Measurements from ENCODE around the gene KDM6A.
"Not testable (repeated sequence)": the region's sequence is repeated elsewhere in the genome, so short reads cannot be mapped to it uniquely, and the experiment has no call there.

KDM6A gene

DNA sequence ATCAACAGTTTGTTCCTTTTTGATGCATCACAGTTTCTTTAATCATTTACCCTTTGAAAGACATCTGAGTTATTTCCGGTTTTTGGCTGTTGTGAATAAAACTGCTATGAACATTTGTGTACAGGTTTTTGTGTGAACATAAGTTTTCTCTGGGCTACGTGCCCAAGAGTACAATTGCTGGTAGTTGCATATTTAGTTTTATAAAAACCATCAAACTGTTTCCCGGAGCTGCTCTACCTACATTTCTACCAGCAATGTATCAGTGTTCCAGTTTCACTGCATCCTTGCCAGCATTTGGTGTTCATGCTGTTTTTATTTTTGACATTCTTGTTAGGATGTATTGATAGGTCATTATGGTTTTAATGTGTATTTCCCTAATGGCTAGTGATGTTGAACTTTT is 17.3 kb downstream of the KDM6A start:
- DNase-seq (ENCODE audit: low read depth): no peak

DNA sequence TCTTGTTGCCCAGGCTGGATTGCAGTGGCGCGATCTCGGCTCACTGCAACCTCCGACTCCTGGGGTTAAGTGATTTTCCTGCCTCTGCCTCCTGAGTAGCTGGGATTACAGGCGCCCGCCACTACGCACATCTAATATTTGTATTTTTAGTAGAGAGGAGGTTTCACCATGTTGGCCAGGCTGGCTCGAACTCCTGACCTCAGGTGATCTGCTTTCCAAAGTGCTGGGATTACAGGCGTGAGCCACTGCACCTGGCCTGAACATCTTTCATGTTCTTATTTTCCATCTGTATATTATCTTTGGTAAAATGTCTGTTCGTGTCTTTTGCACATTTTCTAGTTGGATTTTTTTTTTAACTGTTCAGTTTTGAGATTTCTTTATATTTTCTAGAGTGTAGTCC is 17.7 kb downstream of the KDM6A start:
- not testable (repeated sequence) for DNase-seq (ENCODE audit: low read depth)

DNA sequence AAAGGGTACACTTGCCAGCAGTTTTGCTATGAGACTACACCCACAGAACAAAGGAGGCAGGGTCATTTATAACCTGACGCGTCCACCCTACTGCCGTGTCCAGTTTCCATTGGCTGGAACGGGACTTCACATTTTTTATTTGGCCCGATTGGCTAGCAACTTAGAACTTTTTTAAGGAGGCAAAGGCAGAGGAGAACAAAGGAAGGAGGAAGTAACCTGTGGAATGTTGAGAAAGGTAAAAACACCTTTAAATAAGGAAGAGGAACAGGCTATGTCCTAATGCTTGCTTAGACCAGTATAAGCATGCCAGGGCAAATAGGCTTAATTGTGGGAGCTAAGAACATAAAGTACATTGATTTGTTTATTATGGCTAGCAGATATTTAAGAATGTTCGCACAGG is 18.7 kb downstream of the KDM6A start:
- DNase-seq (ENCODE audit: low read depth): no peak

DNA sequence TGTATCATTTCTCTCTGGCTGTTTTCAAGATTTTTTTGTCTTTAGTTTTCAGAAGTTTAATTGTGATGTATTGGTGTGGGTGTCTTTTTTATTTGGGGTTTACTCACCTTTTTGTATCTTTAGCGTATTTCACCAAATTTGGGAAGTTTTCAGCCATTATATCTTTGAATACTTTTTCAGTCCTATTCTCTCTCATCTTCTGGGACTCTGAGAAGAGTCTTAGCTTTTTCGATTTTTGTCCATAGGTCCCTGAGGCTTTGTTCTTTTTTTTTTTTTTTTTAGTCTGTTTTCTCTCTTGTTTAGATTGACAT is 23.8 kb downstream of the KDM6A start:
- no peak for DNase-seq (ENCODE audit: low read depth)

DNA sequence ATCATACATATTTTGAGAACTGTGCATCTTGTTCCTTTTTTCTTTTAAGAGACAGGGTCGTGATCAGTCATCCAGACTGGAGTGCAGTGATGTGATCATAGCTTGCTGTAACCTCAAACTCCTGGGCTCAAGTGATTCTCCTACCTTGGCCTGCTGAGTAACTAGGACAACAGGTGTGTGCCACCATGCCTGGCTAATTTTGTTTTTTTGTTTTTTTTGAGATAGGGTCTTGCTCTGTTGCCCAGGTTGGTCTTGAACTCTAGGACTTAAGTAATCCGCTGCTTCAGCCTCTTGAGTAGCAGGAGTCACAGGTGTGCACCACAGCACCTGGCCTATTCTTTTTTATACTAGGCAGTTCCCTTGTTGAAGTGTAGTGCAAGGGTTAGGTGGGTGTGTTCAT is 24.6 kb downstream of the KDM6A start:
- no peak for DNase-seq (ENCODE audit: low read depth)

DNA sequence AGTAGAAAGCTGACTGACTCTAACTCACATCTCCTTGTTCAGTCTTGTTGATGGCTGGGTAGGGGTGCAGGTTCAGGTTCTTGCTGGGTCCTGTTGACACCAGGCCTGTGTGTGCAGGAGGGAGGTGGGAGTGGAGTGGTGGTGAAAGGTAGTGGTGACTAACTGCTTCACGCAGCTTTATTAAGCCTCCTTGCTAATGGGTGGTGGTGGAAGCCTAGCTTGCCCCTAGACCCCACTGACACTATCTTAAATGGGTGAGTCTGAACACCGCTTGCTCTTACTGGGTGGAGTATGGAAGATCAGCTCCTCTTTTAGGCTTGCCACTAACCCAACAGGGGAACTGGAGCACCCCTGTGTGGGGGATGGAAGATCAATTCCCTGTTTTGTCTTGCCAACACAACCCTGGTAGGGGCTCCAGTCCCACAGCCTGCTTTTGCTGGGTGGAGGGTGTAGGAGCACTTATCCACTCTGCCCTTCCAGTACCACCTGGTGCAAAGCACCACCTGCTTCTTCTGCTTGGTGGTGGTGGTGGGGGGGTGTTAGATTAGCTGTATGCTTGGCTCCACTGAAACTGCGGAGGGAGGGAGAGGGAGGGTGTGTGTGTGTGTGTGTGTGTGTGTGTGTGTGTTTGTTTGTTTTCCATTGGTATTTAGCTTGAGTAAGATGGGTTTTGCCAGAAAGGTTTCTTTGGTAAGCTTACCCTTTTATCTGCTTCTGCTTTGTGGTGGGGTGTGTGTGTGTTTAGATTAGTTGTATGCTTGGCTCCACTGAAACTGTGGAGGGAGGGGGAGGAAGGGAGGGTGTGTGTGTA is 25.6 kb downstream of the KDM6A start:
- DNase-seq (ENCODE audit: low read depth): no peak

DNA sequence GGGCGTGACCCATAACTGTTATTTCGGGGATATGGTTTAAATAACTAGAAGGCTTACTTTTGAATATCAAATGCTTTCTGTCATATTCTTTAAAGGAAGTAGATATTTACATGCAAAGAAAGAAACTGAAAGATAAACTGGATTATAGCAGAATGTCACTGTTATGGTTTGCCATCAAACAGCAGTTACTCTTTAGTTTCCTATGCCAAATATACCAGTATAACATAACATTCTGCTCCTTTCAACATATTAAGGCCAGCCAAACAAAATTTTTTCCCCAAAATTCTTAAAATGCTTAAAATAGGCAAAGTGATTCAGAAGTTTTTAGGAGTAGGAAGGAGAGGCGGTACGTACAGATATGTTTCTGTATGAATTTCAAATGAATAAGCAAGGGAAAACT is 27.0 kb downstream of the KDM6A start:
- no peak for DNase-seq (ENCODE audit: low read depth)

DNA sequence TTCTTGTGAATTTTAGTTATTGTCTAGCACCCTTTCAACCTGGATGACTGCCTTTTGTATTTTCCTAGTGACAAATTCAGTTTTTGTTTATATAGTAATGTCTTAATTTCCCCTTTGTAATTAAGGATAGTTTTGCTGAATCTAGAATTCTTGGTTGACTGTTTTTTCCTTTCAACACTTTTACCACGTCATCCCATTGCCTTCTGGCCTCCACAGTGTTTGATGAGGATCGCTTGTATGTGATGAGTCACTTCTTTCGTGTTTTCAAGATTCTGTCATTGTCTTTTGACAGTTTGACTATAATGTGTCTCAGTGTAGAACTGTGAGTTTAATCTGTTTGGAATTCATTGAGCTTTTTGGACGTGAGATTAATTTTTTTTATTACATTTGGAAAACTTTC is 30.1 kb downstream of the KDM6A start:
- no peak for DNase-seq (ENCODE audit: low read depth)

DNA sequence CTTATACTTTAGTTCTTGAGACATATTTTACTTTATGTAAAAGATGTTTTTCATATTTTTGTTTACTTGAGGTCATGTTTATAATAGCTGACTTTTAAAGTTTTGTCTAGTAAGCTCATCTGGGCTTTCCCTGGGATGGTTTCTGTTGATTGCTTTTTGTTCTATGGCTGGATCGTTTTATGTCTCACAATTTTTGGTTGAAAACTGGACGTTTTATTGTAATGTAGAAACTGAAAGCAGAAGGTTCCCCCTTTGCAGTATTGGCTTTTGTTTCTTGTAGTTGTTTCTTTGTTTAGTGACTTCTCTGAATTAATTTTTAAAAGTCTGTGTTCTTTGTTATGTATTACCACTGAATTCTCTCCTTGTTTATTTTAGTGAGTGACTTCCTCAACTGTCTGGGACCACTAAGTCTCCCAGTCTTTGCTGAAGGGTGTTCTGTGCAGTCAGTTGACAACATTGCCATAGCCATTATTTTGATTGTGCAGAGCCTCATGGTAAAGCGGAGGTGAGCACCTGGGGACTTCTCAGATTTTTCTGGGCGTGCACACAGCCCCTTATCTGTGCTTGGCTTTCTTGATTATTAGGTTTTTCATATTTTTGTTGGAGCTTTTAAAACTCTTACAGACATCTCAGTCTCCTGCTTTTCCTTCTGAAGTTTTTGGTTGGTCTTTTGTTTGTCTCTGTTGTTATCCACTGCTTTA is 31.0 kb downstream of the KDM6A start:
- no peak for DNase-seq (ENCODE audit: low read depth)

DNA sequence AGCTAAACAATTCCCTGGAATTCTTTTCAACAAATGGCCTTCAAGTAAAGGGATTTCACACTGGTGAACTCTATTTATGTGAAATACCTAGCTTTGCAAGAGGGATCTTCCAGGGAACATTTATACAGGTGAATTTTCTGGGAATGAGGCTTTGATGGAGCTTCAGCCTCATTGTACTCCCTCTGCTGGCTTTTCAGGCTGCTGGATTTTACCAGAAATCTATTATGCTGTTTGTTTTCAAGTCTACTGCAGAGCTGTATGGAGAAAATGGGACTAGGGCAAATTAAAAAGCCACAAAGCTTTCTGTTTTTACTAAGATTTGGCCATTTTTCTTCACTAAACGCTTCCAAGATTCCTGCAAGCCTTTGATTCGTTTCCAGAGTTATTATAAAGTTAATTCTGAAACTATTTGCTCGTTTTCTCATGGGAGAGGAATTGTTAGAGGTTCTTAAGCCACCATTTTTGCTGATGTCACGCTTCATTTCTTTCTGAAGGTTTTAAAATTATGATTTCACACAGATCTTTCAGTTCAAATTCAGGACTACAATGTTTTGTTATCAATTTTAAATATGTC is 31.6 kb downstream of the KDM6A start:
- no peak for DNase-seq (ENCODE audit: low read depth)

DNA sequence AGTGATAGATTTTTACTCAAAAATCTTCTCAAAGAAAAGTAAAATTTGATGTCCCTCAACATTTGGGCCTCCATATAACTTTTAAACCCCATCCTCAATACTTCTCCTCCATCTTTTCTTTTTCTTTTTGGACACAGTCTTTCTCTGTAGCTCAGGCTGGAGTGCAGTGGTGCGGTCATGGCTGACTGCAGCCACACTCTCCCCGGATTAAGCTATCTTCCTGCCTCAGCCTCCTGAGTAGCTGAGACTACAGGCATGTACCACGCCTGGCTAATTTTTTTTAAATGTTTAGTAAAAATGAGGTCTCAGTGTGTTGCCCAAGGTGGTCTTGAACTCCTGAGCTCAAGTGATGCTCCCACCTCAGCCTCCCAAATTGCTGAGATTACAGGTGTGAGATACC is 33.1 kb downstream of the KDM6A start:
- no peak for DNase-seq (ENCODE audit: low read depth)

DNA sequence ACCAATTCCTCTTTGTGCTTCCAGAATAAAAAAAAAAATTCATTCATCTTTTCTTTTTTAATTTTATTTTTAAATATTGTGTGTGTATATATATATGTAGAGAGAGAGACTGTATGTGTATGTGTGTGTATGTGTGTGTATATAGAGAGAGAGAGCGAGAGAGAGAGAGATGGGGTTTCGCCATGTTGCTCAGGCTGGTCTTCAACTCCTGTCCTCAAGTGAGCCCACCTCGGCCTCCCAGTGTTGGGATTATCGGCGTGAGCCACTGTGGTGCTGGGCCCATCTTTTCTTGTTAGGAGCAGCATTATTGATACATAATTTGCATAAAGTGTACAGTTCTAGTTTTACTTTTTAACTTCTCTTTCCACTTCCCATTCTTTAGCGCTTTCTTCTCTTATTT is 33.6 kb downstream of the KDM6A start:
- DNase-seq (ENCODE audit: low read depth): no peak

DNA sequence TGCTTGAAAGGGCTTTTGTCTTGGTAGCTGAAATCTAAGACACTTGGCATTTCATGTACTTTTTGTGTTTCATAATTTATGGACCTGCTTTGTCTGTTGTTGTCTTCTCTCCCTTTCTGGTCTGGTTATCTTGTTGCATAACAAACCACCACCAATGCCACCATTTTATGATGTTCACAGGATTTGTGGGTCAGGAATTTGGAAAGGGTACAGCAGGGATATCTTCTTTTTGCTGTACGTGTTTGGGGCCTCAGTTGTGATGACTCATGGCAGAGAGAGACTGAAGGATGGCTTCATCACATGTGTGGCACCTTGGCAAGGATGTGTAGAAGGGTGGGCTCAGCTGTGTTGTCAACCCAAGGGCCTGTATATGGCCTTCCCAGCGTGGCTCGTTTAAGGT is 35.2 kb downstream of the KDM6A start:
- DNase-seq (ENCODE audit: low read depth): no peak

DNA sequence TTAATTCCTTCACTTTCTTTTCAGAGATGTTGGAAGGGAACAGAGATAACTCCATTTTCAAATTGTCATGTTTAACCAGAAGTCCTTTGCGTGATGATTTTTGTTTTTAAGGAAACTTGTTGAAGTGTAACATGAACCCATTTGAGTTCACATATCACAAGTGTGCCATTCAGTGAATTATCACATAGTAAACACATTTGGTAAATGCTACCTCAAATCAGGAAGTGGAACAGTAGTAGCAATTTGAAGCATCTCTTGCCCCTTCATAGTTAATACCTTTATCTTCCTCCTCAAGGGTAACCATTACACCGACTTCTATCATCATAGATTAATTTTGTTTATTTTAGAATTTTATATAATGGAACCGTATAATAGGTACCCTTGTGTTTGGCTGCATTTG is 35.8 kb downstream of the KDM6A start:
- DNase-seq (ENCODE audit: low read depth): no peak

DNA sequence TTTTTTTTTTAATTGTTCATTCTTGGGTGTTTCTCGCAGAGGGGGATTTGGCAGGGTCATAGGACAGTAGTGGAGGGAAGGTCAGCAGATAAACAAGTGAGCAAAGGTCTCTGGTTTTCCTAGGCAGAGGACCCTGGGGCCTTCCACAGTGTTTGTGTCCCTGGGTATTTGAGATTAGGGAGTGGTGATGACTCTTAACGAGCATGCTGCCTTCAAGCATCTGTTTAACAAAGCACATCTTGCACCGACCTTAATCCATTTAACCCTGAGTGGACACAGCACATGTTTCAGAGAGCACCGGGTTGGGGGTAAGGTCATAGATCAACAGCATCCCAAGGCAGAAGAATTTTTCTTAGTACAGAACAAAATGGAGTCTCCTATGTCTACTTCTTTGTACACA is 37.5 kb downstream of the KDM6A start:
- not testable (repeated sequence) for DNase-seq (ENCODE audit: low read depth)

DNA sequence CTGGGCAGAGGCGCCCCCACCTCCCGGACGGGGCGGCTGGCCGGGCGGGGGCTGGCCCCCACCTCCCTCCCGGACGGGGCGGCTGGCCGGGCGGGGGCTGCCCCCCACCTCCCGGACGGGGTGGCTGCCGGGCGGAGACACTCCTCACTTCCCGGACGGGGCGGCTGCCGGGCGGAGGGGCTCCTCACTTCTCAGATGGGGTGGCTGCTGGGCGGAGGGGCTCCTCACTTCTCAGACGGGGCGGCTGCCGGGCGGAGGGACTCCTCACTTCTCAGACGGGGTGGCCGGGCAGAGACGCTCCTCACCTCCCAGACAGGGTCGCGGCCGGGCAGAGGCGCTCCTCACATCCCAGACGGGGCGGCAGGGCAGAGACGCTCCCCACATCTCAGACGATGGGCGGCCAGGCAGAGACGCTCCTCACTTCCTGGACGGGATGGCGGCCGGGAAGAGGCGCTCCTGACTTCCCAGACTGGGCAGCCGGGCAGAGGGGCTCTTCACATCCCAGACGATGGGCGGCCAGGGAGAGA is 38.1 kb downstream of the KDM6A start:
- not testable (repeated sequence) for DNase-seq (ENCODE audit: low read depth)

DNA sequence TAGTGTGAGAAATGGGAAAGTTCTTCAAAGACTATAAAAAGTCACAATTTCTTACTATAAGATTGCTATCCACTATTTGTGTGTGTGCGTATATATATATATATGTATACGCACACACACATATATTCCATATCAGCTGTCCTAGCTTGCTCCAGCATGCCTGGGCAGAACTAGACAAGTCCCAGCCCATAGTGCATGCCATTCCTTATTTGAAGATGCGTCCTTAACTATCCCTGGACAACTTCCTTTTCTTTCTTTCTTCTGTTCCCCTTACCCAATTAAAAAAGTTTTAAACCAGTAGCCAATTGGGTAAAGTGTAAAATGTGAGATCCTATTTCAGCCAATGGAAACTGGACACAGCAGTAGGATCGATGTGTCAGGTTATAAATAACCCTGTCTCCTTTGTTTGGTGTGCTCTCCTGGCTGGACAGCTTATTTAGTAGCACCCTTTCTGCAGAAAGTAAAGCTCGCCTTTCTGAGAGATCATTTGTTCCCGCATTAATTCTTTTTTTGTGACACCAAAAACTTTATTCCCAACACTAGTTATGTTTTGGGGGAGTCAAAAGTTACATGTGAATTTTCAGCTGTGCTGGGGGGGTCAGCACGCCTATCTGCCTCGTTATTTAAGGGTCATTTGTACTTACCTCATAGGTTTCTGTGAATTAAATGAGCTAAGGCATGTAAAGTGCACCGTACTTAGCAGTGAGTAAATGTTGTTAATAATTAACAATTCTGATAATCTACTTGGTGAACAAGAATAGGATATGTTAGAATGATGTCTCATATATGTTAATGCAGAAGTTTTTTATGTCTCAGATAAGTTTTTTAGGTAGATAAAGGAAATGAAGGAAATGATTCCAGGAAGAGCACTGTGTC is 40.9 kb downstream of the KDM6A start:
- DNase-seq (ENCODE audit: low read depth): no peak

DNA sequence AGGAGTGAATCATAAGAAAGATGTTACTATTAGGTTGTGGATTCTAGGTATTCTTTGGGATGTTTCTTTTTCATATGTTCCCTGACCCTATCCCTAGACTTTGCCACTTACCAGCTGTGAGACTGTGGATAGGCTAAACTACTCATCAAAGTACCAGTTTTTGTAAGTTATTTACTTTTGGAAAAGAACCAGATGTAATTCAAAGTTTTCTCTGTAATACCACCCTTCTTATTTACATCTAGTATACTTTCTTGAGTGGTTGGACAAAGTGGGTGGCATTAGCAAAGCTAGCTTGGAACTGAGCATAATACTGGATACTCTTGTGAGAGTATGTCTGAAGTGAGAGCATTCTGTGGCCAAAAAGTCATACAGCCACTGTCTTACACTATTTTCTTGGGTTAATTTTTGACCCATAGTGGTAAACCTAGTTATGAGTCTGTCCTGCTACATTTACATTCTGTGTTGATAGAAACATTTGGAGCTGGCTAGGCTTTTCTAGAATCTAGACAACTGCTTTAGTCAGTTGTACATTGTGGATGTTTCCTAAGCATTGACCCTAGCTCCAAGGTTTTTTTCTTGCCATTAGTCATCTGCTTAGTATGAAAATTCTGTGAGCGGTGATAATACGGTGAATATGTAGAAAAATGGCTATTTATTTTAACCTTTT is 41.7 kb downstream of the KDM6A start:
- no peak for DNase-seq (ENCODE audit: low read depth)

DNA sequence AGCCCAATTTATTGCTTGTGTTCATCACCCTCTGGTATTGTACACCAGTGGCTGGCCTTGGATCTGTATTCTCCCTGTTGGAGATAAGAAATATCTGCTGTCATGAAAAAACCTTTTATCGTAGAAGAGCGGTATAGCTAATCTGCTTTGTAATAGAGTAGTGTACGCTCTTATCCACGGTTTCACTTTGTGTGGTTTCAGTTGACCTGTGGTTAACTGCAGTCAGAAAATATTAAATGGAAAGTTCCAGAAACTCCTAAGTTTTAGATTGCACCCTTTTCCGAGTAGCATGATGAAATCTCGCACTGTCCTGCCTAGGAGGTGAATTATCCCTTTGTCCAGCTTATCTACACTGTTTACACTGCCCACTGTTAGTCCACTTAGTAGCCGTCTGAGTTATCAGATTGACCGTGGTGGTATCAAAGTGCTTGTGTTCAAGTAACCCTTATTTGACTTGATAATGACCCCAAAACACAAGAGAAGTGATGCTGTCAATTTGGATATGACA is 42.4 kb downstream of the KDM6A start:
- DNase-seq (ENCODE audit: low read depth): no peak

DNA sequence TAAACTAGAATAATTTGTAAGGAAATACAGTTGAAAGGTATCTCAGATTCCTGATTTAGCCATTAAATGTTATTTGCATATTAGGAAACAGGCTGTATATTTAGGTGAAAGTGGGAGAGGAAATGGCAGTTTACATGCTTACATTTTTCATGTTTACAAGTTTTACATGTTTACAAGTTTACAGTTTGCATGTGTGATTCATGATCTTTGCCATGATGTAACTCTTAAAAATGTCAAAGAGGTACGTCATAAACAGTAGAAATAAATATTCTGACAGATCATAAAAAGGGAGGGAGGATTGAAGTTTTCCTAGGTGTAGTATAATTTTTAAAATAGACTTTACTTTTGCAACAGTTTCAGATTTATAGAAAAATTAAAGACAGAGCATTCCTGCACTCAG is 45.7 kb downstream of the KDM6A start:
- no peak for DNase-seq (ENCODE audit: low read depth)

DNA sequence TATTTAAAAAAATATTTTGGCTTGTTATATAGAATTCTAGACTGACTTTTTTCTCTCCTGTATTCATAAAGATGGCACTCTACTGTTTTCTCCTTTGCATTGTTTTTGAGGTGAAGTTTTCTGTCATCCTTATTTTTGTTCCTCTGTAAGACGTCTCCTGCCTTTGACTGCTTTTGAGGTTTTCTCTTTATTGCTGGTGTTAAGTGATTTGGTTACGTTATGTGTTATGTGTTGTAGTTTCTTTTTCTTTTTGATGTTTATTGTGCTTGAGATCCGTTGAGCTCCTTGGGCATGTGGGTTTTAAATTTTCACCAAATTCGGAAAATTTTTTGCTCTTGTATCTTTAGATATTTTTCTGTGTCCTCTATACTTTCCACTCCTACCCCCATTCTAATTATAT is 50.0 kb downstream of the KDM6A start:
- no peak for DNase-seq (ENCODE audit: low read depth)

DNA sequence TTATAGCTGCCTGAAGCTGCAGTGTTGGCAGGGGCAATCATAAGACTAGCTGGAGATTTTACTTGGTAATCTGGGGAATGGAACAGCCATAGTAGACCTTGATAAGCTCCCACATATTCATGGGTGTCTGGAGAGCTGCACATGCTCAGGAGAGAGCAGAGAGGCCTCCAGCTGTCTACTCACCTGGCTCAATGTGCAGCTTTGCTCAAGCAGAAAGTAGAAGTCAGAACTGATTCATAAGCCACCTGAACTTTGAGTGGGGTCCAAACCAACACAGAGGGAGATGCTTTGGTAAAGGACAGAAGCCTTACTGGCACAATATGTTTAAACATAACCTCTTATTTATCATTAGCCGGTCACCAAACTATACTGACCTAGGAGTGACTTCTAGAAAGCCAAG is 54.4 kb downstream of the KDM6A start:
- no peak for DNase-seq (ENCODE audit: low read depth)

All from activated T-cell treated with anti-CD3 and anti-CD28 coated beads for 48 hours (primary cell).